ENCODE results near the gene DRC3.
A peak's percentile ranks its signal among the peaks of the same experiment; 100 is the strongest.

DRC3 gene

DNA sequence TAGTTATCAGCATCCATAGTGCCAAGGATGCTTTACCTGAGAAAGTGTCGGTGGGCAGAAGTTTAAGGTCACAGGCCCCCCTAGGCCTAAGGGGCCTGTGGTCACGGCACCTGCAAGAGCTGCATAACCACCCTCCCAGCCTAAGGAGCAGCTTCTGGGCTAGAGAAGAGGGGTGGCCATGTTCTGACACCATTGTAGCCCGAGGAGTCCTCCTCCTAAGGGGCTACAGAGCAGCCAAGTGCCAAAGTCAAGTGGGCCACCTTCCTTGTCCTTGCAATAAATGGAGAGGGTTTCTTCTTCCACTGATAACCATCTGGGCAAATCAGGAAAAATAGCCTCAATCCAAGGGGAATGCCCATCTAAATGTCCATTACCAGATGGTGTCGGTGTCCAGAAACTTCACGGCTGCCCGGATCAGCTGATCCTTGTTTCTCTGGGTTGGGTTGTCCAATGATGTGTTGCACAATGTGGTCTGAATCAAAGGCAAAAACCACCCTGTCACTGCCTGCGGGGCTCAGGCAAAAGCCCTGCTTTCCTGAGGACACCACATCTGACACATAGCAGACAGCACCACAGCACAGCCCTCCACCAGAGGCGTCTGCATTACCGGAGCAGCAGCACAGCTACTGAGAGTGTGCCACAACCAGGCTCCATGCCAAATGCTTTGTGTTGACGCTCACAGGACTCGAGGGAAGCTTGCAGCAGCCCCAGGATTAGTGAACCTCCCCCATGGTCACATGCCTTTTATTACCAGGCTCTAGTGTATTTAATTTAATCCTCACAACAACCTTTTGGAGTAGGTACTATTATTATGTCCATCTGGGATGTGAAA lies 53.5 kb downstream of the DRC3 start:
- peak; percentile 1 for TF ChIP-seq CTCF (IDR thresholded peaks at IDR 0.05; ENCODE audit: low read length, missing control alignments)
- no peak overlapping the region for H3K4me3 ChIP-seq (replicated peaks; ENCODE audit: low read depth, low read length)
- DNase-seq (ENCODE audit: low read depth), result peak; percentile 81

DNA sequence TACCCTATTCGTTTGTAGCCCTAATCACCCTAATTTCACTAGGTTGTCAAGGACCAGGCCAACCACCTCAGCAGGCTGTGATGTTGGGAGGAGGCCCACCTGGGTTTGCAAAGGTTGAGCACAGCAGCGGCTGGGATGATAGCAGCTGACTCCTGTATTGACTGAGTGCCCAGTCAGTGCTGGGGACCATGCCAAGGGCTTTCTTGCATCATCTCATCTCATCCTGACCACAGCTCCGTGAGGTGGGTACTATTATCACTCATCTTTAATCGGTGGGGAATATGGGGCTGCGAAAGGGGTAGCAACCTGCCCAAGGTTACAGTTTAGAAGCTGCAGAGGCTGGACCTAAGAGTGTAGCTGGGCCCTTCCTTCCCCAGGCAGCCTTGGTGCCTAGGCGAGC lies 54.6 kb downstream of the DRC3 start:
- no peak overlapping the region for H3K4me3 ChIP-seq (replicated peaks; ENCODE audit: low read depth, low read length)
- DNase-seq (ENCODE audit: low read depth), result no peak
- TF ChIP-seq CTCF (IDR thresholded peaks at IDR 0.05; ENCODE audit: low read length, missing control alignments), result no peak

DNA sequence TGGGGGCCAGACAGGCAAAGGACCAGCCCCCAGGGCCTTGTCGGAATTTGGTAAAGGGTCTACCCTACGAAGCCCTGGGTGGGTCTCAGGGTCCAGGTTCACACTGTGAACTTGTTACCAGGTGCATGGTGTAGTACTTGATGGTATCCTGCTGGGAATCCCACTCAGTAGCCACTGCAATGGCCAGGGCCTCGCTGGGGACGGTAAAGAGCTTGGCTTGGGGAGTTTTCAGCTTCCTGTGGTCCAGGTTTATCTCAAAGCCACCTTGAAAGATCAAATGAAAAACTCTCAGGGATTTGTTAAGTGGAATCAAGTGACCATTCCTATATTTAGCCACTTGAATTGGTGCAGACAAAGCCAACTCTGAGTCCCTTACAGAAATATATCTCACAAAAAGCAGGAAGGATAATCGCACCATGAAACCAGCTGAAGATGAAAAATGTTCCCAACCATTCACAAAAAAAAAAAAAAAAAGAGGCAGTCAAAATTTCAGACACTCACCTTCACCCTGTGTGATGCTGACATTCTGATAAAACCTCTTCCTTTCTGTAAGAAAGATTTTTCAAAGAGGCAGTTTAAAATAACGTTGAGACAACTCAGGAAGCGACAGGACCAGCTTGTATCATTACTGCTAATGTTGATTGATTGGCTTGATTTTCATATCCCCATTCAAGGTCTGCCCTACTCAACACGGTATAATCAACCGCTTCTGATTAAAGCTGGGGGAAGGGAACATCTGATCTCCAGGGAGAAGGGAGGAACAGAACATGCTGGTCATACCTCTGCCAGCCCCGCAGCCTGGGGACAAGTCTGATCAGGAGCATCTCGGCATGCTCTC lies 55.7 kb downstream of the DRC3 start:
- TF ChIP-seq CTCF (IDR thresholded peaks at IDR 0.05; ENCODE audit: low read length, missing control alignments), result no peak
- H3K4me3 ChIP-seq (replicated peaks; ENCODE audit: low read depth, low read length), result no peak overlapping the region

DNA sequence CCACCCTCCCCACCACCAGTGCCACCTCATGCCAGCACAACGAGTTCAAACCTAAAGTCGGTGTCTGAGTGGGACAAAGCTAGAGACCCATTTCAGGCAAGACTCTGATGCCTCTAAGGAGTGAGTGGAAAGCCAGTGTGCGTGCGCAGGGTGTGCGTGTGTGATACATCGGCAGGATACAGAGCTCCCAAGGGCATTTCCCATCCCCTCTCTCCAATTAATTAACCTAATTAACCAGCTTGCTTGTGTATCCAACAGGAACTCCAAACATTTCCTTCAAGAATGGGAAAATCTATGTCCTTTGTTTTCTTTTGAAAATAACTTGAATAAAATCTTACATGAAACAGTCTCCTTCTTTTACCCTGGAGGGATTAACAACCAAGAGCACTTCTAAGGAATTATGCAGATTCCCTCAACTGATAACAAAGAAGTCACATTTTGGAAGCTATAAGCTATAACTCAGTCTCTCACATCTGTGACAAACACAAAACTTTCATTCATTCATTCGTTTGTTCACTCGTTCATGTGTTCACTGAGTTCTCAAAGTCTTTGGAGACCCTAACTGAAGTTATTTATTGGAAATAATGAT lies 56.4 kb downstream of the DRC3 start:
- no peak for TF ChIP-seq CTCF (IDR thresholded peaks at IDR 0.05; ENCODE audit: low read length, missing control alignments)
- H3K4me3 ChIP-seq (replicated peaks; ENCODE audit: low read depth, low read length), result no peak overlapping the region

More for the DNA sequence above, 55.7 kb downstream of the DRC3 start:
- no peak for DNase-seq (ENCODE audit: low read depth)

GRCh38 chr17:18031955-18032354 lies 59.3 kb downstream of the DRC3 start:
- no peak overlapping the region for H3K4me3 ChIP-seq (replicated peaks; ENCODE audit: low read depth, low read length)
- TF ChIP-seq CTCF (IDR thresholded peaks at IDR 0.05; ENCODE audit: low read length, missing control alignments), result no peak
- DNase-seq (ENCODE audit: low read depth), result peak; percentile 58

More for the DNA sequence above, 56.4 kb downstream of the DRC3 start:
- DNase-seq (ENCODE audit: low read depth), result no peak

DNA sequence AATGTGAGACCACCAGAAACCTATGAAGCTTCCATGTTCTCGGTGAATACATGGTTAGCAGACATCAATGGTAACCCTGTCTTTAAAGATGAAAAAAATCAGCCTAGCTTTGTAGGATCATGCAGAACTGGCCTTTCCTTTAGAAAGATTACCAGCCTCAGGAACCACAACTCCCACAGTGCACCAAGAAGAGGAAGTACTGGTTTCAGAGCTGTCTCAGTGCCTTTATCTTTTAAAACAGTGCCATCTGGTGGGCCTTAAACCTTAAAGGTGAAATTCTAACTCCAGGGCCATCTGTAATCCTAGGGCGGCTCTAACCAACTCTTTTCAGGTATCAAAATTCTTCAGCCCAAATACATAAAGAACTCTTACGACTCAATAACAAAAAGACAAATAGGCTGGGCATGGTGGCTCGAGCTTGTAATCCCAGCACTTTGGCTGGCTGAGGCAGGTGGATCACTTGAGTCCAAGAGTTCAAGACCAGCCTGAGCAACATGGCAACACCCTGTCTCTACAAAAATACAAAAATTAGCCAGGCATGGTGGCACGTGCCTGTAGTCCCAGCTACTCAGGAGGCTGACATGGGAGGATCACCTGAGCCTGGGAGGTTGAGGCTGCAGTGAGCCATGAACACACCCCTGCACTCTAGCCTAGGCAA lies 60.9 kb downstream of the DRC3 start:
- no peak overlapping the region for H3K4me3 ChIP-seq (replicated peaks; ENCODE audit: low read depth, low read length)
- DNase-seq (ENCODE audit: low read depth), result peak; percentile 92
- peak; percentile 59 for TF ChIP-seq CTCF (IDR thresholded peaks at IDR 0.05; ENCODE audit: low read length, missing control alignments)
